NT2/D1 (cell line): Measurements from ENCODE around the gene FABP3.

Experiments used
- SUZ12 ChIP-seq: IDR thresholded peaks from 2 replicates; pipeline ENCODE4 v1.6.1; 2011; ENCODE audit not compliant: insufficient read length, insufficient read depth; ENCODE audit errors: extremely low read depth
- ZNF274 ChIP-seq: IDR thresholded peaks from 2 replicates; pipeline ENCODE4 v1.6.1; 2011; ENCODE audit warnings: mild to moderate bottlenecking, low read depth, low read length

- TF ChIP-seq SUZ12 (no peak), ZNF274 (no peak)
Observed at GRCh38 chr1:31396633-31397351, 23.9 kb upstream of the FABP3 start.
